ENCODE data around the gene OLAH. TPM values are rescaled to one million over a fixed set of nuclear protein-coding genes. Genes with fewer than 3 reads are reported as not detected.

OLAH gene
- total and polyA plus RNA-seq, 5 donors from 2014 or later = not detected

DNA sequence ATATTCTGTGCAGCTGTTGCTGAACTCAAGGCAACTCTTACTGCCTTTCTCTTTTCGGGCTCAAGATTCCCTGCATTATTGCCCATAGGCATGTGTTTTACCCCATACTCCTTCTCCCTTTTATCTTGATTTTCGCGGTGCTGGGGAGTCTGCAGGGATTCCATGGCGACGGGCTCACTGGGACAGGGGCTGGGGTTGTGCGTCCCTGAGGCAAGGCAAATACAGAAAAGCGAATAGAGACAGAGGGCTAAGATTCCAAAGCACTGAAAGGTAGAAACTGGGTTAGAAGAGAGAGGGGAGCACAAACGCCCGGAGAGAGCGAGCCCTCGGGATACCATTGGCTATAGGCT, 52.9 kb downstream of the OLAH start:
- Histone ChIP-seq H3K4me3 (ENCODE audit: low read depth, low read length) (peak overlapping the region; percentile 91), H3K36me3 (ENCODE audit: control insufficient read depth, insufficient read depth, low read length) (peaks cover 6% of the 10 kb centered on the region), H3K4me1 (ENCODE audit: control insufficient read depth, insufficient read depth, low read length, poor library complexity, severe bottlenecking) (peaks cover 30% of the 10 kb centered on the region), H3K27ac (ENCODE audit: insufficient read depth, low read length, poor library complexity, severe bottlenecking) (peak overlapping the region; percentile 96), H3K9me3 (ENCODE audit: control insufficient read depth in 2 of 2, low read length in 2 of 2) (no peaks in the 10 kb centered on the region), H3K27me3 (ENCODE audit: control insufficient read depth, insufficient read depth, low read length) (no peaks in the 10 kb centered on the region)
- no peaks in the 10 kb centered on the region for H3K36me3 Mint-ChIP-seq
- DNase-seq = no peak
- H3K4me3 Mint-ChIP-seq = peak overlapping the region; percentile 95 to 97 (median 95)
- peaks cover 0 to 37% (median 26%) of the 10 kb centered on the region in 4 donors for H3K4me1 Mint-ChIP-seq
- no peaks in the 10 kb centered on the region for H3K9me3 Mint-ChIP-seq
- no peaks in the 10 kb centered on the region for H3K27me3 Mint-ChIP-seq
- ATAC-seq (ENCODE audit: low read depth in 2 of 2) = peak in 1 of 2 donors; percentile 8
- peak overlapping the region; percentile 97 to 99 (median 98) for H3K27ac Mint-ChIP-seq

DNA sequence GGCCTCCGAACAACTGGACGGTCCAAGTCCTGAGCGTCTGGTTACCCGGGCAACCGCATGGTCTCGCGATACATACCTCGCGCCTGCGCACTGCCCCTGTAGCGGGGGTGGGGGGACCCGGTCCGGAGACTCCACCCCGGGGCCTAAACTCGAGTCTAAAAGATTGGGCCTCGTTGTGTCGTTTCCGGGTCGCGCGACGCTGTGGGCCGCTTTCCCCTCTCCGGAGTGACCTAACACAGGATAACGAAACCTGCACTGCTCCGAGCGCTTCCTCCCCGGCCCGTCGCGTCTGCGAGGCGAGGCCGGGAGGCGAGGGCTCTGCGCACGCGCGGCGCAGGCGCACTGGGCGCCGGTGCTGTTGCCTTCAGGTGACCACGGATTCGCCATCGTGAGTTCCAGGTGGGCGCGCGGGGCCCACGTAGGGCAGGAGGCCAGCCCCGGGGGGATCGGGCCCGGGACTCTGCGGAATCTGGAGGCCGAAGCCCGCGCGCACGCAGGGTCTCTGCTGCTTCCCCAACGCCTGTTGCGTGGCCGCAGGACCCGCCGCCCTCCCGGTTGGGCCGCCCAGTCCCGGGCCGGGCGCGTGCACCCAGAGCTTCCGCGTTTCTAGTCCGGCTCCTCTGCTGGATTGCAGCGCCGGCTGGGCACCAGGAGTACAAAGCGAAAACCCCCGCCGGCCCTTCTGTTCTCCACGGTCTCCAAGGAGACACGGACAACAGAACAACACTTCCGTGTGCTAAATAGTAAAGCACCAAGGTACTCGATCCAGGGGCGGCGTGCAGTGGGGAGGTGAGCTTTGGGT, 53.5 kb downstream of the OLAH start, which contains the start of gene RPP38:
TSS of gene RPP38 (plus strand) at position 345 of the 802 bp plus-strand sequence. CDS start 5,960 bp downstream, outside the sequence.
- no peaks in the 10 kb centered on the region for H3K9me3 Mint-ChIP-seq

DNA sequence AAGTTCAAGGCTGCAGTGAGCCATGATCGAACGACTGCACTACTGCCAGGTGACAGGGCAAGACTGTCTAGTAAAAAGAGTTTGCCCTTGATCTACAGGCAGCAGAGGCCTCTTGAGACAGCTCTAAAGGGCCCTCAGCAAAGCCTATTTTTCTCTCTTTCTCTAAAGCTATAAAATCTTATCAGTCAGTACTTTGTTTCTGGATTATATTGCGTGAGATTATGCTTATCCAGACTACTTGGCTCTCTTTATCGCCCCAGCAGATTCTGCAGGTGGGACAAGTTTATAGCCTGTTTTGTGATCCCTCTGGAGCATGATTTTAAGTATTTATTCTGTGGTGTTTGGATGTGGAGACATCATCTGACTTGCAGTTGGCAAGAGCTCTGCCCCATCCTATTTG, 56.1 kb downstream of the OLAH start:
- H3K36me3 Mint-ChIP-seq = peaks cover 11% of the 10 kb centered on the region
- H3K36me3 ChIP-seq (ENCODE audit: control insufficient read depth, insufficient read depth, low read length) = peaks cover 35% of the 10 kb centered on the region
- H3K27me3 ChIP-seq (ENCODE audit: control insufficient read depth, insufficient read depth, low read length) = no peaks in the 10 kb centered on the region
- H3K4me3 Mint-ChIP-seq = peak overlapping the region in 2 of 4 donors; percentile 49 to 56
- no peak for DNase-seq
- H3K4me1 ChIP-seq (ENCODE audit: control insufficient read depth, insufficient read depth, low read length, poor library complexity, severe bottlenecking) = peaks cover 30% of the 10 kb centered on the region
- no peaks in the 10 kb centered on the region for H3K27me3 Mint-ChIP-seq
- no peaks in the 10 kb centered on the region for H3K9me3 Mint-ChIP-seq
- H3K4me1 Mint-ChIP-seq = peaks cover 0 to 40% (median 31%) of the 10 kb centered on the region in 4 donors
- ATAC-seq (ENCODE audit: low read depth in 2 of 2) = no peak
- H3K27ac ChIP-seq (ENCODE audit: insufficient read depth, low read length, poor library complexity, severe bottlenecking) = peak overlapping the region; percentile 44
- peak overlapping the region; percentile 73 to 75 (median 74) for H3K27ac Mint-ChIP-seq
- H3K9me3 ChIP-seq (ENCODE audit: control insufficient read depth in 2 of 2, low read length in 2 of 2) = no peaks in the 10 kb centered on the region
- H3K4me3 ChIP-seq (ENCODE audit: low read depth, low read length) = no peak overlapping the region

More for the DNA sequence above, 53.5 kb downstream of the OLAH start, which contains the start of gene RPP38:
- no peaks in the 10 kb centered on the region for H3K36me3 Mint-ChIP-seq
- H3K36me3 ChIP-seq (ENCODE audit: control insufficient read depth, insufficient read depth, low read length) = peaks cover 11% of the 10 kb centered on the region
- H3K4me3 ChIP-seq (ENCODE audit: low read depth, low read length) = peak within 1 kb of the TSS; percentile 91
- no peaks in the 10 kb centered on the region for H3K9me3 ChIP-seq (ENCODE audit: control insufficient read depth in 2 of 2, low read length in 2 of 2)
- H3K27ac ChIP-seq (ENCODE audit: insufficient read depth, low read length, poor library complexity, severe bottlenecking) = peak within 1 kb of the TSS; percentile 96
- ATAC-seq (ENCODE audit: low read depth in 2 of 2) (peak; percentile 84 to 86), DNase-seq (peak; percentile 90 to 95 (median 95))
- peaks cover 30% of the 10 kb centered on the region for H3K4me1 ChIP-seq (ENCODE audit: control insufficient read depth, insufficient read depth, low read length, poor library complexity, severe bottlenecking)
- no peaks in the 10 kb centered on the region for H3K27me3 Mint-ChIP-seq
- H3K4me1 Mint-ChIP-seq = peaks cover 0 to 40% (median 30%) of the 10 kb centered on the region in 4 donors
- peak within 1 kb of the TSS; percentile 95 to 97 (median 95) for H3K4me3 Mint-ChIP-seq
- peak within 1 kb of the TSS; percentile 98 to 99 (median 98) for H3K27ac Mint-ChIP-seq
- no peaks in the 10 kb centered on the region for H3K27me3 ChIP-seq (ENCODE audit: control insufficient read depth, insufficient read depth, low read length)

DNA sequence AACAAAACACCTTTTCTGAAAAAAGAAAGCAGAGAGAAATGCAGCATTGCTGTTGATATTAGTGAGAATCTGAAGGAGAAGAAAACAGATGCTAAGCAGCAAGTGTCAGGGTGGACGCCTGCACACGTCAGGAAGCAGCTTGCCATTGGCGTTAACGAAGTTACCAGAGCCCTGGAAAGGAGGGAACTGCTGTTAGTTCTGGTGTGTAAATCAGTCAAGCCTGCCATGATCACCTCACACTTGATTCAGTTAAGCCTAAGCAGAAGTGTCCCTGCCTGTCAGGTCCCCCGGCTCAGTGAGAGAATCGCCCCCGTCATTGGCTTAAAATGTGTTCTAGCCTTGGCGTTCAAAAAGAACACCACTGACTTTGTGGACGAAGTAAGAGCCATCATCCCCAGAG, 59.8 kb downstream of the OLAH start:
- no peak for ATAC-seq (ENCODE audit: low read depth in 2 of 2)
- no peaks in the 10 kb centered on the region for H3K9me3 ChIP-seq (ENCODE audit: control insufficient read depth in 2 of 2, low read length in 2 of 2)
- H3K27ac ChIP-seq (ENCODE audit: insufficient read depth, low read length, poor library complexity, severe bottlenecking) = no peak overlapping the region
- no peaks in the 10 kb centered on the region for H3K27me3 Mint-ChIP-seq
- H3K4me1 ChIP-seq (ENCODE audit: control insufficient read depth, insufficient read depth, low read length, poor library complexity, severe bottlenecking) = peaks cover 17% of the 10 kb centered on the region
- peak overlapping the region in 1 of 4 donors; percentile 71 for H3K4me3 Mint-ChIP-seq
- H3K36me3 ChIP-seq (ENCODE audit: control insufficient read depth, insufficient read depth, low read length) = peaks cover 53% of the 10 kb centered on the region
- H3K27ac Mint-ChIP-seq = no peak overlapping the region
- H3K4me1 Mint-ChIP-seq = peaks cover 6 to 34% (median 26%) of the 10 kb centered on the region in 4 donors
- H3K36me3 Mint-ChIP-seq = peaks cover 24% of the 10 kb centered on the region
- no peak overlapping the region for H3K4me3 ChIP-seq (ENCODE audit: low read depth, low read length)
- no peaks in the 10 kb centered on the region for H3K27me3 ChIP-seq (ENCODE audit: control insufficient read depth, insufficient read depth, low read length)
- DNase-seq = no peak
- H3K9me3 Mint-ChIP-seq = no peaks in the 10 kb centered on the region

DNA sequence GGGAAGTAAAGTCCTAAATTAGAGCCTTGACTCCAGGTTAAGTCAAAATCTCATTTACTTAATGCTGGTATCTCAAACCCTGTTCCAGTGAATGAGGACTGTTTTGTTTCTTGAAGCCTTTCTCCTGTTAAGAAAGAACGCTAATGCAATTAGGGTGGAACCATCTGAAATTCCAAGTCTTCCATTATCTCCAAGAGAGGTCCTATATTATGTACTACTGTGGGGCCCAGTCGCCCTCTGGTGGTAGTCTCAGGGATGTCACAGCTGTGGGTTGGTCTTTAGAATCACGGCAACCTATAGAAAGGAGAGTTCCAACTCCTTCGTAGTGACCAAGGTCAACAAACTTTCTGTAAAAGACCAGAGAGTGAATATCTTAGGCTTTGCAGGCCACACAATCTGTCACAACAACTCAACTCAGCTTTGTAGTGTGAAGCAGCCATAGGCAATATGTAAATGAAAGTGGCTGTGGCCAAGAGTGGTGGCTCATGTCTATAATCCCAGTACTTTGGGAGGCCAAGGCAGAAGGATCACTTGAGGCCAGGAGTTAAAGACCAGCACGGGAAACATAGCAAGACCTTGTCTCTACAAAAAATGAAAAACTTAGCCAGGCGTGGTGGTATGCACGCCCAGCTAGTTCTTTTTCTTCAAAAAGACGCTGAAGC, 62.7 kb downstream of the OLAH start:
- Mint-ChIP-seq H3K9me3 (no peaks in the 10 kb centered on the region), H3K27me3 (no peaks in the 10 kb centered on the region), H3K27ac (peak overlapping the region; percentile 1 to 77 (median 59)), H3K36me3 (peaks cover 31% of the 10 kb centered on the region), H3K4me1 (peaks cover 6 to 22% (median 10%) of the 10 kb centered on the region in 4 donors), H3K4me3 (peak overlapping the region in 1 of 4 donors; percentile 11)
- DNase-seq = peak; percentile 51 to 67 (median 63)
- H3K9me3 ChIP-seq (ENCODE audit: control insufficient read depth in 2 of 2, low read length in 2 of 2) = no peaks in the 10 kb centered on the region
- ATAC-seq (ENCODE audit: low read depth in 2 of 2) = peak; percentile 80 to 88
- no peaks in the 10 kb centered on the region for H3K27me3 ChIP-seq (ENCODE audit: control insufficient read depth, insufficient read depth, low read length)
- H3K27ac ChIP-seq (ENCODE audit: insufficient read depth, low read length, poor library complexity, severe bottlenecking) = no peak overlapping the region
- H3K4me3 ChIP-seq (ENCODE audit: low read depth, low read length) = no peak overlapping the region
- peaks cover 65% of the 10 kb centered on the region for H3K36me3 ChIP-seq (ENCODE audit: control insufficient read depth, insufficient read depth, low read length)
- no peaks in the 10 kb centered on the region for H3K4me1 ChIP-seq (ENCODE audit: control insufficient read depth, insufficient read depth, low read length, poor library complexity, severe bottlenecking)

DNA sequence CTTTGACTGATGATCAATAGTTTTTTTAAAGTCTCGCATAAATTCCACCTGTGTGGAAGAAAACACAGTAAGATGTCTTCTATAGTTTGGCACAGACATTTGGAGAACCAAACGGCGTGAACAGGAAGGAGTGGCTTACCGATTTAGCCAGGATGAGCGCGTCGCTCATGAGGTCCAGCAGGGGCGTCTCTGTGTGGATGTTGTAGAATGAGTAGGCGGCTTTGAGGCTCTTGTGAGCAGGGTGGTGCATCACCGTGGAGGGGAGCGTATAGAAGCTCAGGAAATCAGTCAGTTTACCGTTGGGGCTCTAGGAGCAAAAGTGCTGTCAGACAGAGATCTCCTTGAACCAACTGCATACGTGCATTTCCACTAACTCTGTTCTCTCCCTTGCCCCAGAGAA, 68.9 kb downstream of the OLAH start:
- Histone ChIP-seq H3K36me3 (ENCODE audit: control insufficient read depth, insufficient read depth, low read length) (peaks cover 62% of the 10 kb centered on the region), H3K9me3 (ENCODE audit: control insufficient read depth in 2 of 2, low read length in 2 of 2) (no peaks in the 10 kb centered on the region), H3K27me3 (ENCODE audit: control insufficient read depth, insufficient read depth, low read length) (no peaks in the 10 kb centered on the region), H3K4me1 (ENCODE audit: control insufficient read depth, insufficient read depth, low read length, poor library complexity, severe bottlenecking) (no peaks in the 10 kb centered on the region), H3K27ac (ENCODE audit: insufficient read depth, low read length, poor library complexity, severe bottlenecking) (no peak overlapping the region), H3K4me3 (ENCODE audit: low read depth, low read length) (no peak overlapping the region)
- DNase-seq (no peak), ATAC-seq (ENCODE audit: low read depth in 2 of 2) (no peak)
- peaks cover 4 to 6% (median 4%) of the 10 kb centered on the region in 4 donors for H3K4me1 Mint-ChIP-seq
- H3K4me3 Mint-ChIP-seq = peak overlapping the region in 1 of 4 donors; percentile 27
- H3K27me3 Mint-ChIP-seq = no peaks in the 10 kb centered on the region
- peaks cover 28% of the 10 kb centered on the region for H3K36me3 Mint-ChIP-seq
- H3K9me3 Mint-ChIP-seq = no peaks in the 10 kb centered on the region
- H3K27ac Mint-ChIP-seq = peak overlapping the region in 1 of 3 donors; percentile 67

DNA sequence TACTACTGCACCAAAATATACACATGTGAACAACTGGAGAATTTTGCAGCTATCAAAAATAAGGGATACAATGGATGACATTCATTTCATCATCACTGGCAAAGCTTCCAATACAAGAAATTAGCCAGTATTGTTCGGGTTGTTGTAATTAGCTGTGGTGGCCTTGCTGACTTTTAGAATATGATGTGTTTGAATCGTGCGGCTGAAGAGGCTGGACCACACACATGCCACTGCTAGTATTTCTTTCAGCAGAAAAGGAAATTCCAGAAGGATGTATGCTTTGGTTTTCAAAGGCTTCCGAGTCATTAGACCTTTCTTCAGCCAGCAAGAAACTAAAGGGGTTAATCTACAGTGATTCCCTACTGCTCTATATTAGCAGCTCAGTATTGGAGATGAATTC, 70.0 kb downstream of the OLAH start:
- H3K27me3 Mint-ChIP-seq = no peaks in the 10 kb centered on the region
- Histone ChIP-seq H3K4me1 (ENCODE audit: control insufficient read depth, insufficient read depth, low read length, poor library complexity, severe bottlenecking) (no peaks in the 10 kb centered on the region), H3K9me3 (ENCODE audit: control insufficient read depth in 2 of 2, low read length in 2 of 2) (no peaks in the 10 kb centered on the region), H3K27ac (ENCODE audit: insufficient read depth, low read length, poor library complexity, severe bottlenecking) (no peak overlapping the region), H3K36me3 (ENCODE audit: control insufficient read depth, insufficient read depth, low read length) (peaks cover 62% of the 10 kb centered on the region), H3K27me3 (ENCODE audit: control insufficient read depth, insufficient read depth, low read length) (no peaks in the 10 kb centered on the region), H3K4me3 (ENCODE audit: low read depth, low read length) (no peak overlapping the region)
- H3K9me3 Mint-ChIP-seq = no peaks in the 10 kb centered on the region
- ATAC-seq (ENCODE audit: low read depth in 2 of 2) (no peak), DNase-seq (no peak)
- no peak overlapping the region for H3K4me3 Mint-ChIP-seq
- no peak overlapping the region for H3K27ac Mint-ChIP-seq
- peaks cover under 1 to 4% (median 4%) of the 10 kb centered on the region in 4 donors for H3K4me1 Mint-ChIP-seq
- peaks cover 19% of the 10 kb centered on the region for H3K36me3 Mint-ChIP-seq
